ENCODE results near the gene LIMS2.
A peak's percentile ranks its signal among the peaks of the same experiment; 100 is the strongest.

The LIMS2 gene

DNA sequence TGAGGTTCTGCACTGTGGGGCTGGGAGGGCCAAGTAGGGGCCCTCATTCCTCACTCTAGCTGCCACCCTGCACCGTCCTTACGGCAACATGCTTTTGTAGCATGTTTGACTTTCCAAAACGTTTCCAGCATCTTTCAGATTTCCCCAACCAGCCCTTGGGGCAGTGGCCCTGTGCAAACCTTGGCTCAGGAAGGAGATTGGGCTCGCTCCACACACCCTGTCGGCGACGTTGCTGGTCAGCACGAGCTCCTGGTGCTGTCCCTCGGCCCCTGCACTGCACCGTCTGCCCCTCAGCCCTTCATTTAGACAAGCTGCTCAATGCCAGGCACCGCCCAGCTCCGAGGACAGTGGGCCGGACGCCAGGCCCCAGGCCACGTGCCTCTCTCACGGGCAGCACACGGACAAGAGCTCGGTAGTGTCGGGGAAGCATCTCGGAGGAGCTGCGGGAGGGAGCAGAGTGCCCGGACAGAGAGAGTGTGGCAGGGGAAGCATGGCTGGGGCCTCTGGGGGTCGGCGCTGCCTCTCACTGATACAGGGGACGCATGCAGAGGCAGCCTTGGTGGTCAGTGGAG lies 22.5 kb downstream of the LIMS2 start:
- Mint-ChIP-seq H3K9me3 (no peaks in the 10 kb centered on the region), H3K27ac (no peak overlapping the region), H3K4me1 (ENCODE audit: low read depth) (peaks cover 22% of the 10 kb centered on the region), H3K36me3 (ENCODE audit: low read depth) (peaks cover 7% of the 10 kb centered on the region), H3K27me3 (peaks cover 7% of the 10 kb centered on the region), H3K4me3 (no peak overlapping the region)
- intact Hi-C loops (cut with micrococcal nuclease): no loop called here

DNA sequence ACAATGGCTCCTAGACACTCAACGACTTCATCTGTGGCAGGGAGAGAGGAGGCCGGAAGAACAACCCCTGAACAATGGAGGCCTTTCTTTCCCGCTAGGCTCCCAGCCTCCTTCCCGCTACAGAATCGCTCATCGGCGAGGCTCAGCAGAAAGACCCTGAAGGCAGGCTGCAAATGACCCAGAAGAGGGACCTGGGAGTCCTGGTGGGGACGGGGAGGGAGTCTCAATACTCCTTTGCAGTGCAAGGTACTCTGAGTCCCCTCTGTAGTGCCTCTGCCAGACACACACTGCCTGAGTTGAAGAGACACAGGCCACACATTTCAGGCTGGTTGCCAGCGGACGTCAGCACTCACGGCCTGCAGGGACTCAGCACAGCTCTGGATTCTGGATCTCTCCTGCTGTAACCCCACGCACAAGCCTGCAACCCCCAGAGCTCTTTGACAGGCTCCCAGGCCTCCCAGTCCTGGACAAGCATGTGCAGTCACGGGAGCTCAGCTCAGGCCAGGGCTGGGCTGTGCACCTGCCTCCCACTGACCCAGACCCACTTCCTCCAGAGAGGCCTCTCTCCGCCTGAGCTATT lies 23.3 kb downstream of the LIMS2 start:
- H3K9me3 Mint-ChIP-seq: no peaks in the 10 kb centered on the region
- H3K4me3 Mint-ChIP-seq: no peak overlapping the region
- peaks cover 8% of the 10 kb centered on the region for H3K27me3 Mint-ChIP-seq
- peaks cover 30% of the 10 kb centered on the region for H3K4me1 Mint-ChIP-seq (ENCODE audit: low read depth)
- H3K27ac Mint-ChIP-seq: no peak overlapping the region
- H3K36me3 Mint-ChIP-seq (ENCODE audit: low read depth): peaks cover 7% of the 10 kb centered on the region
- intact Hi-C loops (cut with micrococcal nuclease): no loop called here

DNA sequence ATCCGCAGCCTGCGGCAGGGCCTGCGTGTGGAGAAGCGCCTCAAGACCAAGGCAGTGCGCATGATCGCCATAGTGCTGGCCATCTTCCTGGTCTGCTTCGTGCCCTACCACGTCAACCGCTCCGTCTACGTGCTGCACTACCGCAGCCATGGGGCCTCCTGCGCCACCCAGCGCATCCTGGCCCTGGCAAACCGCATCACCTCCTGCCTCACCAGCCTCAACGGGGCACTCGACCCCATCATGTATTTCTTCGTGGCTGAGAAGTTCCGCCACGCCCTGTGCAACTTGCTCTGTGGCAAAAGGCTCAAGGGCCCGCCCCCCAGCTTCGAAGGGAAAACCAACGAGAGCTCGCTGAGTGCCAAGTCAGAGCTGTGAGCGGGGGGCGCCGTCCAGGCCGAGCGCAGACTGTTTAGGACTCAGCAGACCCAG lies 23.9 kb downstream of the LIMS2 start:
- H3K4me3 Mint-ChIP-seq: no peak overlapping the region
- intact Hi-C loops (cut with micrococcal nuclease): no loop called here
- H3K9me3 Mint-ChIP-seq: no peaks in the 10 kb centered on the region
- no peak overlapping the region for H3K27ac Mint-ChIP-seq
- H3K36me3 Mint-ChIP-seq (ENCODE audit: low read depth): peaks cover 7% of the 10 kb centered on the region
- peaks cover 8% of the 10 kb centered on the region for H3K27me3 Mint-ChIP-seq
- peaks cover 37% of the 10 kb centered on the region for H3K4me1 Mint-ChIP-seq (ENCODE audit: low read depth)

DNA sequence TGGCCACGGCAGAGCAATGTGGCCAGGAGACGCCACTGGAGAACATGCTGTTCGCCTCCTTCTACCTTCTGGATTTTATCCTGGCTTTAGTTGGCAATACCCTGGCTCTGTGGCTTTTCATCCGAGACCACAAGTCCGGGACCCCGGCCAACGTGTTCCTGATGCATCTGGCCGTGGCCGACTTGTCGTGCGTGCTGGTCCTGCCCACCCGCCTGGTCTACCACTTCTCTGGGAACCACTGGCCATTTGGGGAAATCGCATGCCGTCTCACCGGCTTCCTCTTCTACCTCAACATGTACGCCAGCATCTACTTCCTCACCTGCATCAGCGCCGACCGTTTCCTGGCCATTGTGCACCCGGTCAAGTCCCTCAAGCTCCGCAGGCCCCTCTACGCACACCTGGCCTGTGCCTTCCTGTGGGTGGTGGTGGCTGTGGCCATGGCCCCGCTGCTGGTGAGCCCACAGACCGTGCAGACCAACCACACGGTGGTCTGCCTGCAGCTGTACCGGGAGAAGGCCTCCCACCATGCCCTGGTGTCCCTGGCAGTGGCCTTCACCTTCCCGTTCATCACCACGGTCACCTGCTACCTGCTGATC lies 24.4 kb downstream of the LIMS2 start:
- intact Hi-C loops (cut with micrococcal nuclease): no loop called here
- Mint-ChIP-seq H3K4me1 (ENCODE audit: low read depth) (peaks cover 42% of the 10 kb centered on the region), H3K27ac (no peak overlapping the region), H3K4me3 (no peak overlapping the region), H3K9me3 (no peaks in the 10 kb centered on the region), H3K36me3 (ENCODE audit: low read depth) (peaks cover 7% of the 10 kb centered on the region), H3K27me3 (peaks cover 8% of the 10 kb centered on the region)

DNA sequence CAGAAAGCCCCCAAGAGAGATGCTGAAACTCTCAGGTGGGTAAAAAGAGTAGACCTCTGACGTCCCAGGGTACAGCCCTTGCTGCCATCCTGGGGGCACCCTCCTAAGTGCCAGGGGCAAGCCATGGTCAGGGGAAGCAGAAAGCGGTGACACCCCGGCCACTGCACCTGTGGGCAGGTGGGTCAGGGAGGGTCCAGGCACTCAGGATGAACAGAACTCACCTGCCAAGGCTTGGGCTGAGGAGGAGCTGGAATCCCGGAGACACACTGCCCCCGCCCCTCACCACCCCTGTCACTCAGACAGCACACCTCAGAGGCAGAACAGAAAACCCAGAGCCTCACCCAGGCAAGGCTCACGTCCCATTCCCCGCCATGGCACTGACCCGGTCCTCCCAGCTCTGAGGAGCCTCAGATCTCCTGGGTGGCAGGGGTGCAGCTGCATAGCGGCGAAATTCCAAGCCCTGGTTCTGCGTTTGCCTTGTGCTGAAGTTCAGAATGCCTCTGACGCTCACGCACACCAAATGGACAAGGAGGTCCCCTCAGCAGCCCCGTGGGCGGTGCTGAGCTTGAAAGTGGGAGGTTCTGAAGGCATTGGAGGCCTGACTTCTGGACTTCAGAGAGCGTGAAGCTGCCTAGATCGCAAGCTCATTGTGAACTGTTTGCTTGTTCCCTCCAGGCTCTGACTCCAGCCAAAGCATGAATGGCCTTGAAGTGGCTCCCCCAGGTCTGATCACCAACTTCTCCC lies 25.1 kb downstream of the LIMS2 start:
- Mint-ChIP-seq H3K36me3 (ENCODE audit: low read depth) (peaks cover 7% of the 10 kb centered on the region), H3K4me3 (no peak overlapping the region), H3K9me3 (no peaks in the 10 kb centered on the region), H3K4me1 (ENCODE audit: low read depth) (peaks cover 42% of the 10 kb centered on the region), H3K27ac (no peak overlapping the region), H3K27me3 (peaks cover 8% of the 10 kb centered on the region)
- intact Hi-C loops (cut with micrococcal nuclease): no loop called here

DNA sequence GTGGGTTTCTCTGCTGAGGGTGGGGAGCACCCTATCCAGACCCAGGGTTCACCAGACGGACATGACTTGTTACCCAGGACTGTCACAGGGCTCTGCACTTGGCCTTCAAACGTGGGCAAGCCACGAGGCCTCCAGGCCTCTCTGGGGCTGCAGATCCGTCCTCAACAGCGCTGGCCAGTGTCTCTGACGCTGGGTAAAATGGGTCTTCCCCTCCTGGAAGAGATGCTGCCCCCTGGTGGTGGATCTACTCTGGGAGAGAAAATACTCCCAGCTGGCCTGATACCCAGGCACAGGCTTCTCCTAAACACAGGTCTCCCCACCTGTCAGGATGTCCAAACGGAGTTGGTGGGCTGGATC lies 25.7 kb downstream of the LIMS2 start:
- H3K4me1 Mint-ChIP-seq (ENCODE audit: low read depth): peaks cover 40% of the 10 kb centered on the region
- intact Hi-C loops (cut with micrococcal nuclease): loop anchor here (1.0 kb wide), 1 partner anchor 58 kb away; no protein-coding TSS in a partner anchor
- H3K36me3 Mint-ChIP-seq (ENCODE audit: low read depth): peaks cover 7% of the 10 kb centered on the region
- H3K27ac Mint-ChIP-seq: peak overlapping the region; percentile 21
- H3K27me3 Mint-ChIP-seq: peaks cover 8% of the 10 kb centered on the region
- no peaks in the 10 kb centered on the region for H3K9me3 Mint-ChIP-seq
- no peak overlapping the region for H3K4me3 Mint-ChIP-seq

DNA sequence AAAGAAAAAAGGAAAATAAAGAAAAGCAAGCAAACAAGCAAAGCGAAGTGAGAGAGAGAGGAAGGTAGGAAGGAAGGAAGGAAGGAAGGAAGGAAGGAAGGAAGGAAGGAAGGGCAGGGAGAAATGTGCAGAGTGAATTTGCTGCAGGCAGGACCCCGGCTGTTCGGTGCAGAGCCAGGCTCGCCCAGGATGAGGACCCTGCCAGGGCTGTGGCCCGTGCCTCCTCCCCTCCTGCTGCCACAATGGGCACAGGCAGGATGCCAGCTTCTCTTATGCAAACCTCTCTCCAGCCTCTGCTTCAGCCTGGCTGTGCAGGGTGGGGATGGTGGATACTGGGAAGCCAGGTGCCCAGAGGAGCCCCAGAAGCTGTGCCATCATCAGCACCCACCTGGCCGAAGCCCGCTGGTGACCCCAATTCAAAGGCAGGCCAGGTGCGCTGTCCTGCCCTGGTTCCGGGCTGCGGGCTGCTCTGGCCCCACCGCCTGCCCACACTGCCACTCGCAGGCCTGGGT lies 26.2 kb downstream of the LIMS2 start:
- Mint-ChIP-seq H3K9me3 (no peaks in the 10 kb centered on the region), H3K4me3 (no peak overlapping the region), H3K4me1 (ENCODE audit: low read depth) (peaks cover 40% of the 10 kb centered on the region), H3K27ac (peak overlapping the region; percentile 61), H3K36me3 (ENCODE audit: low read depth) (peaks cover 7% of the 10 kb centered on the region), H3K27me3 (peaks cover 8% of the 10 kb centered on the region)
- intact Hi-C loops (cut with micrococcal nuclease): loop anchor here (1.0 kb wide), 1 partner anchor 58 kb away; no protein-coding TSS in a partner anchor

DNA sequence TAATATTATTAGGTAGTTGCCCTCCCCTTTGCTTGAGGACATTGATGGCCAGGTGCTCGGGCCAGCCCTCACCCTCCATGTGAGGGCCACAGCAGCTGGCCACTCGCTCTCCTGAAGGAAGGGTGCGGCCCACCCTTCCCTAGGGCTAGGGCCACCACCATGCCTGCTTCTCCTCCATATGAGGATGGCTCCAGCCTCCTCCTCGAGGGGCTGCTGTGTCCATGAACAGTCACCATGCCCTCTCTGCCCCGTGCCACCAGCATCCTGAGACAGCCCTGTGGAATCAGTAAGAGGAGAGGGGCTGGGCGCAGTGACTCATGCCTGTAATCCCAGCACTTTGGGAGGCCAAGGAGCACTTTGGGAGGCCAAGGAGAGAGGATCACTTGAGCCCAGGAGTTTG lies 27.0 kb downstream of the LIMS2 start:
- peaks cover 40% of the 10 kb centered on the region for H3K4me1 Mint-ChIP-seq (ENCODE audit: low read depth)
- peaks cover 8% of the 10 kb centered on the region for H3K27me3 Mint-ChIP-seq
- peak overlapping the region; percentile 61 for H3K27ac Mint-ChIP-seq
- H3K36me3 Mint-ChIP-seq (ENCODE audit: low read depth): peaks cover 3% of the 10 kb centered on the region
- no peak overlapping the region for H3K4me3 Mint-ChIP-seq
- intact Hi-C loops (cut with micrococcal nuclease): no loop called here
- H3K9me3 Mint-ChIP-seq: no peaks in the 10 kb centered on the region

DNA sequence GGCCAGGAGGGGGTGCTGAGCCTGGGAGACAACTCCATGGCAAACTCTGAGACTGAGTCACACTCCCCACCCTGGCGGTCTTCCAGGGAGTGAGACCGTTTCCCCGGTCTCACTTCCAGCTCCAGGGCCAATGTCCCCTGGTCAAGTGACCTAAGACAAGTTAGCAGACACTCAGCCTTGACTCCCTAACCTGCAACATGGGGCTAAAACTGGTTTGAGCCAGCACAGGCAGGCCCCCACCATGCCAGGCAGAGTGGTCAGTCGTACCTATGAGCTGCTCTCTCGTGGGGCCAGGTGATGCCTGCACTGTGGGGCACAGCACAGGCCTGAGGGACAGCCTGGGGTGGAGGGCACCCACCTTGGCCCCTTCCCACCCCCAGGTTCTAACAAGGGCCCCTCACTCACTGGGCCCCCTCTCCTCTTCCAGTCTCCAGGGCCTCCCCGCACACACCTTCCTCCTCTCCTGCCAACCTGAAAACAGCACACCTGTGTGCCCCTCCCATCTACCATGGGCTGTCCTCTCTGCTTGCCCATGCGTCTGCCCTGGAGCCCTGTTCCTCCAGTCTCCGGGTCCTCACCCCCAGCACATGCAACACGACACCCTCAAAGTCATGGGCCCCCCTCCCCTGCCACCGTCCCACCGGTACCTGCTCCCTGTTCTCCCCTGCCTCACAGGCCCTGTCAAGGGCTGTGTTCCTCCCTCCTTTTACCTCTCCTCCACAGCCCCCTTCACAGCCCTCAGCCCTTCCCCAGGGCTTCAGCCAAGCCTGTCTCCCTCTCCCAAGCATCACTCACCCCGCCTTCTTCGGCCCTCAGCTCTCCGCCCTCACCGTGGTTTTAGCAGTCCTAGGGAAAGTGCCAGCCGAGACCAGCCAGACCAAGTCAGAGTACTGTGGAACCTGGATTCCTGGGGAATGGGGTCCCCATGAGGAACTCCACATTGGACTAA lies 27.8 kb downstream of the LIMS2 start:
- H3K27me3 Mint-ChIP-seq: peaks cover 8% of the 10 kb centered on the region
- no peaks in the 10 kb centered on the region for H3K9me3 Mint-ChIP-seq
- no peak overlapping the region for H3K4me3 Mint-ChIP-seq
- intact Hi-C loops (cut with micrococcal nuclease): no loop called here
- no peaks in the 10 kb centered on the region for H3K36me3 Mint-ChIP-seq (ENCODE audit: low read depth)
- peaks cover 40% of the 10 kb centered on the region for H3K4me1 Mint-ChIP-seq (ENCODE audit: low read depth)
- H3K27ac Mint-ChIP-seq: peak overlapping the region; percentile 54

DNA sequence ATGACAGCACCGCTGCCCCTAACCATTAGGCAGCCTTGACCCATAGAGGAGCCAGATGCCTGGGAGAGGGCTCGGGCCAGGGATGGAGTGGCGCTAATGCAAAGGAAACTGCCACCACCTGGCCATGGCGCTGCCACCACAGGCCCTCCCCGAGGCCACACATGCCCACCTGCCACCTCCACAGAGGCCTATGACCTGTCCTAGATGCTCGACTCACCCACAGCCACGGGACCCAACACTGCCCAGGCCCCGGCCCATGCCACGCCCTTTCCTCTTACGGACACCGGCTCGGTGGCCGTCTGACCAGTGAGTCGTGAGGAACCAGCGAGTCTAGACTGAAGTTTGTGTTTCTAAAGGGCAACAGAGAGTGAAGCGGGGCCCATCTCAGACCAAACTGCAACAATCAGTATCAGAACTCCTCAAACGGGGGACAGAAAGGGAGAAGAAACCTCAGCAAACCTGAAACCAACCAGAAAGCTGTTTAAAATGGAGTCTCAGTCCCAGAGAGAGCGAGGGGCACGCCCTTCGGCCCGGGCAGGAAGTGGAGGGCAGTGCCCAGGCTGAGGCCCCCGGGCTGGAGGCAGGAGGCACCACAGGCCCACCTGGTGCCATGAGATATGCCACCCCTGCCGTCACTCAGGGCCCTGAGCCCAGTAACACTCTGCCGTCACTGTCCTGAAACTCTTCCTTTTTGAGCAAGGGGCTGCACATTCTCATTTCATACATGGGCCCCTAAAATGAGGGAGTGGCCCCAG lies 28.7 kb downstream of the LIMS2 start:
- H3K27me3 Mint-ChIP-seq: peaks cover 8% of the 10 kb centered on the region
- H3K27ac Mint-ChIP-seq: peak overlapping the region; percentile 54
- peaks cover 43% of the 10 kb centered on the region for H3K4me1 Mint-ChIP-seq (ENCODE audit: low read depth)
- no peaks in the 10 kb centered on the region for H3K36me3 Mint-ChIP-seq (ENCODE audit: low read depth)
- intact Hi-C loops (cut with micrococcal nuclease): no loop called here
- no peak overlapping the region for H3K4me3 Mint-ChIP-seq
- H3K9me3 Mint-ChIP-seq: no peaks in the 10 kb centered on the region

DNA sequence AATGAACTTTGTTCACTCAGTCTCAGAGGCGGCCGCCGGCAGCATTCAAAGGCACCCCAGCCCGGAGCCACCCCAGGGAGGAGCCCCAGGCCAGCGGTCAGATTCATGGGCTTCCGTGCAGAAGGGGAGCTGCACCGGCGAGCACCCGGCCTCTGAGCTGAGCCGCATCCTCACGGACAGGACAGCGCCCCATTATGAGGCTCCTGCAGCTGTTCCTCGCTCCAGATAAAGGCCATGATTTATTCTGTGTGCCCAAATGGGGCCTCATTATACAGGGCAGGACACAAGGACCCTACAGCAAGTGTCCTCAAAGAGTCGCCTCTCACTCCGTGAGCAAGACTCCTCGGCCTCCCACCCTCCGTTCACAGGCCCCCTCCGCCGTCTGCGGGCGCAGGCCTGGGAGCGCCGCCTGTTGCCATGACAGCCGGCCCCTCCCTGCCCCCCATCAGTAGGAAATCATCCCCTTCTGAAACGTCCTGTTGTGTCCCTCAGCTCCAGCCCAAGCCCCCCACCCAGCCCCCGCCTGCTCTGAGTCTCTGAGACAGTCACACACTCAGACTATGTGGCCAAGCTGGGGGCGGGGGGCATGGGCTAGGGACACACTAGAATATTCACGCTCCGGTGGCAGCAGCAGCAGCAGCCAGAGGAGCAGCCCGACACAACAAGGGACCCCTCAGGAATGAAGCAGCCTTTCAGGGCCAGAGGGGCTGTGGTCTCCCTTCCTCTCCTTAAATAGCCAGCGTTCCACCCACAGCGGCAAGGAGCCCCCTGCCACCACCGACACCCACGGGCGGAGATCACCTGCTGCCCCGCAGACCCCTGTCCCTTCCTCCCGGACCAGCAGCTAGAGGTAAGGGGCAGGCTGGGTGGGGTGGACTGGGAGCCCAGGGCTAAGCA lies 29.7 kb downstream of the LIMS2 start, which contains the start of gene GPR17:
GPR17 (plus strand) TSS at position 759 of the 897 bp plus-strand sequence. CDS start 4,583 bp downstream, outside the sequence.
- Mint-ChIP-seq H3K27ac (peak within 1 kb of the TSS; percentile 54), H3K27me3 (peaks cover 1% of the 10 kb centered on the region), H3K36me3 (ENCODE audit: low read depth) (no peaks in the 10 kb centered on the region), H3K9me3 (no peaks in the 10 kb centered on the region), H3K4me3 (no peak within 1 kb of the TSS), H3K4me1 (ENCODE audit: low read depth) (peaks cover 45% of the 10 kb centered on the region)
- intact Hi-C loops (cut with micrococcal nuclease): no loop called here

DNA sequence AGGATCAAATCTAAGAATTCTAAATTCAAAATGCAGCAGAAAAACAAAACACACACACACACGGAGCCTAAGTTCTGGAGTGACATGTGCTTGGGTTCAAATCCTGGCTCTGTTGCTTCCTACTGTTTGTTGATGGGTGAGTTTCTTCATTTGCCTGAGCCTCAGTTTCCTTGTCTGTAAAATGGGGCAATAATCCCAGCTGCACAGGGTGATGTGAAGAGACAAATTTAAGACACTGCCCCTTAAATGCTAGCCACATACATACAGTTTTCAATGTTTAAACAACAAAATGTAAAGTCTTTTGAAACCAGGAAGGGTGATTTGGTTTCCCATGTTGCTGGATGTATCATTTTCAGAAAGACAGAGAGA lies 30.3 kb downstream of the LIMS2 start:
- H3K9me3 Mint-ChIP-seq: no peaks in the 10 kb centered on the region
- no peak overlapping the region for H3K27ac Mint-ChIP-seq
- peaks cover 1% of the 10 kb centered on the region for H3K27me3 Mint-ChIP-seq
- intact Hi-C loops (cut with micrococcal nuclease): no loop called here
- H3K4me1 Mint-ChIP-seq (ENCODE audit: low read depth): peaks cover 45% of the 10 kb centered on the region
- no peaks in the 10 kb centered on the region for H3K36me3 Mint-ChIP-seq (ENCODE audit: low read depth)
- H3K4me3 Mint-ChIP-seq: no peak overlapping the region

Data from dendritic cell treated with granulocyte-macrophage colony-stimulating factor and Interleukin-4, amounts not matched to agents 40 ng/mL and 50 ng/mL, for 4 days (primary cell).